Keratinocyte (primary cell): ENCODE measurements around the gene BTBD17. TPM values are rescaled to one million over a fixed set of nuclear protein-coding genes. Genes with fewer than 3 reads are reported as not detected.

Experiments
- DNase-seq: peaks from one replicate; pipeline ENCODE4 v3.0.0-alpha.2; 2011; ENCODE audit warnings: low read depth, missing footprints, low spot score
- FAIRE-seq: peaks from 2 replicates; lab custom pipeline; 2011; peaks lifted over from hg19 to GRCh38; lab: Jason Lieb, UNC
- H2AFZ ChIP-seq: 2 replicates; pipeline ENCODE4 v1.6.0; 2012; ENCODE audit warnings: low read length, control low read depth, inconsistent platforms; ENCODE audit not compliant: control insufficient read depth
- H3K27ac ChIP-seq: 2 replicates; pipeline ENCODE4 v1.5.1; 2011; ENCODE audit warnings: low read length; ENCODE audit not compliant: control insufficient read depth, insufficient read depth
- H3K27me3 ChIP-seq: 3 replicates; pipeline ENCODE4 v1.6.0; 2011; ENCODE audit warnings: low read length; ENCODE audit not compliant: control insufficient read depth, insufficient read depth; ENCODE audit errors: extremely low read depth
- H3K36me3 ChIP-seq, 2 experiments: 2 replicates in 1 of 2; 3 replicates in 1 of 2; pipeline ENCODE4 v1.5.1; 2011; ENCODE audit warnings: low read length in 2 of 2, mild to moderate bottlenecking in 1 of 2; ENCODE audit not compliant: control insufficient read depth in 2 of 2, insufficient read depth in 2 of 2; ENCODE audit errors: extremely low read depth in 1 of 2
- H3K4me1 ChIP-seq: 3 replicates; pipeline ENCODE4 v1.5.1; 2011; ENCODE audit warnings: low read length; ENCODE audit not compliant: control insufficient read depth, insufficient read depth; ENCODE audit errors: extremely low read depth
- H3K4me2 ChIP-seq: 3 replicates; pipeline ENCODE4 v1.6.0; 2011; ENCODE audit warnings: low read depth, low read length; ENCODE audit not compliant: control insufficient read depth, insufficient read depth; ENCODE audit errors: extremely low read depth
- H3K4me3 ChIP-seq, 3 experiments: fragments of 200-600 bp in 1 of 3; sonication (generic) in 1 of 3; 2 replicates in 2 of 3; 3 replicates in 1 of 3; pipeline ENCODE4 v1.5.1; 2011 to 2016; ENCODE audit warnings: low read length in 3 of 3, mild to moderate bottlenecking in 3 of 3, control low read depth in 2 of 3, inconsistent platforms in 1 of 3, low read depth in 1 of 3, mixed read lengths in 1 of 3, mixed run types in 1 of 3, moderate library complexity in 1 of 3; ENCODE audit not compliant: control insufficient read depth in 2 of 3, insufficient read depth in 2 of 3; ENCODE audit errors: extremely low read depth in 1 of 3
- H3K79me2 ChIP-seq: 2 replicates; pipeline ENCODE4 v1.6.0; 2012; ENCODE audit warnings: low read length; ENCODE audit not compliant: control insufficient read depth, insufficient read depth
- H3K9ac ChIP-seq: 3 replicates; pipeline ENCODE4 v1.6.0; 2011; ENCODE audit warnings: low read length; ENCODE audit not compliant: control insufficient read depth, insufficient read depth; ENCODE audit errors: extremely low read depth
- H3K9me1 ChIP-seq: 3 replicates; pipeline ENCODE4 v1.6.0; 2011; ENCODE audit warnings: low read length; ENCODE audit not compliant: control insufficient read depth, insufficient read depth; ENCODE audit errors: extremely low read depth
- H3K9me3 ChIP-seq: 2 replicates; pipeline ENCODE4 v1.5.1; 2012; ENCODE audit warnings: low read depth, low read length; ENCODE audit not compliant: control insufficient read depth
- H4K20me1 ChIP-seq: 3 replicates; pipeline ENCODE4 v1.6.0; 2011; ENCODE audit warnings: low read length; ENCODE audit not compliant: control insufficient read depth, insufficient read depth; ENCODE audit errors: extremely low read depth
- EZH2 ChIP-seq: IDR thresholded peaks from one replicate; pipeline ENCODE4 v1.6.1; 2012; ENCODE audit warnings: inconsistent platforms, mild to moderate bottlenecking, low read length, moderate library complexity
- dilution Hi-C: fragments of 300-500 bp; cut with MboI; formaldehyde crosslinking; loops from one replicate; pipeline ENCODE4 v1.7.0; 2020; ENCODE audit warnings: low sequenced_read_pairs; ENCODE audit not compliant: extremely low pct_ligation_motif_present
- polyA plus RNA-seq, 5 experiments: library from polyadenylated mRNA; depleted of rRNA in 3 of 5; stranded (reverse) in 3 of 5; stranded (forward) in 1 of 5; unstranded in 1 of 5; fragments of >200 nt; gene quantifications; 1 replicate in 1 of 5; 2 replicates in 3 of 5; 3 replicates in 1 of 5; pipeline versions ENCODE4 v1.2.1 to v1.2.3, GENCODE V29; 2011 to 2012; ENCODE audit warnings: missing spikeins in 2 of 5, low read depth in 1 of 5, low replicate concordance in 1 of 5
- TF ChIP-seq, protein P1 (sequence below), 3 experiments: IDR thresholded peaks in 1 of 3; conservative IDR thresholded peaks in 1 of 3; optimal IDR thresholded peaks in 1 of 3; 2 replicates in 2 of 3; 3 replicates in 1 of 3; pipeline versions ENCODE3 to v1.5.1; 2011; ENCODE audit warnings: low read length in 3 of 3, mild to moderate bottlenecking in 3 of 3, moderate library complexity in 2 of 3, control low read depth in 1 of 3, inconsistent platforms in 1 of 3; ENCODE audit not compliant: insufficient read depth in 2 of 3; ENCODE audit errors: extremely low read depth in 1 of 3

BTBD17 gene
- polyA plus RNA-seq, 1 donor (not counting 4 experiments of a cell fraction or from before 2014, with no cell fraction given), result not detected

DNA sequence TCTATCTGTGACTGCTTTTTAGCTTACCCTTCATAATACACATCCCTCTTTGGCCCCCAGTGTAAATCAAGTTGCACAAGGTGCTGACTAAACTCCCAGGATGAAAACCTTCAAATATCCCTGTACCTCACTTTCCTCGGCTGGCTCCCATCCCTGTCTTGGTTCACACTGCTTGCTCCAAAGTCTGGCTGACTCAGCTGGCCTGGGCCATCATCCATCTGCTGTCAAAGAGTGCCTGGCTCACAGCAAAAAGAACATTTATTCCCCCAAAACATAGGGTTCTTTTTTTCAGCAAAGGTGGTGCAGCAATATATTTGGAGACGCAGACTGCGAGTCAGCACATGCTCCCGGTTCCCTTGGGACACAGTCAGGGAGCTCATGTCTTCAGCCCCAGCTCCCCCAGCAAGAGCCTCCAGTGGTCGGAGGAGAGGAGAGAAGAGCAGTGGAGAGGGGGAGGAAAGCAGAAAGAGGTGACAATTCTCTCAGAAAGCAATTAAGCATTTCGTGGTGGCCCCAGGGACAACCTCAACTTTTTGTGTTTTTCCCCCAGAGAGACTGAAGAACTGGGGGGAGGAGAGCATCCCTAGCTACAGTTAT is 31.8 kb upstream of the BTBD17 start:
- dilution Hi-C loops, result no loop called here
- DNase-seq, result no peak
- no peak overlapping the region for H2AFZ ChIP-seq
- H3K9me3 ChIP-seq, result no peaks in the 10 kb centered on the region
- no peak overlapping the region for H3K27ac ChIP-seq
- no peaks in the 10 kb centered on the region for H3K9me1 ChIP-seq
- H3K36me3 ChIP-seq, result no peaks in the 10 kb centered on the region
- no peak for TF ChIP-seq EZH2
- TF ChIP-seq, protein P1, sequence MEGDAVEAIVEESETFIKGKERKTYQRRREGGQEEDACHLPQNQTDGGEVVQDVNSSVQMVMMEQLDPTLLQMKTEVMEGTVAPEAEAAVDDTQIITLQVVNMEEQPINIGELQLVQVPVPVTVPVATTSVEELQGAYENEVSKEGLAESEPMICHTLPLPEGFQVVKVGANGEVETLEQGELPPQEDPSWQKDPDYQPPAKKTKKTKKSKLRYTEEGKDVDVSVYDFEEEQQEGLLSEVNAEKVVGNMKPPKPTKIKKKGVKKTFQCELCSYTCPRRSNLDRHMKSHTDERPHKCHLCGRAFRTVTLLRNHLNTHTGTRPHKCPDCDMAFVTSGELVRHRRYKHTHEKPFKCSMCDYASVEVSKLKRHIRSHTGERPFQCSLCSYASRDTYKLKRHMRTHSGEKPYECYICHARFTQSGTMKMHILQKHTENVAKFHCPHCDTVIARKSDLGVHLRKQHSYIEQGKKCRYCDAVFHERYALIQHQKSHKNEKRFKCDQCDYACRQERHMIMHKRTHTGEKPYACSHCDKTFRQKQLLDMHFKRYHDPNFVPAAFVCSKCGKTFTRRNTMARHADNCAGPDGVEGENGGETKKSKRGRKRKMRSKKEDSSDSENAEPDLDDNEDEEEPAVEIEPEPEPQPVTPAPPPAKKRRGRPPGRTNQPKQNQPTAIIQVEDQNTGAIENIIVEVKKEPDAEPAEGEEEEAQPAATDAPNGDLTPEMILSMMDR (optimal IDR thresholded peaks at IDR 0.05 in 1 of 3, IDR thresholded peaks at IDR 0.05 in 1 of 3, conservative IDR thresholded peaks at IDR 0.05 in 1 of 3; ENCODE audit: extremely low read depth in 1 of 3, insufficient read depth in 2 of 3, low read length in 3 of 3), result no peak
- no peak overlapping the region for H3K9ac ChIP-seq
- no peaks in the 10 kb centered on the region for H3K4me1 ChIP-seq
- no peaks in the 10 kb centered on the region for H3K79me2 ChIP-seq
- peaks cover 2% of the 10 kb centered on the region for H4K20me1 ChIP-seq
- peaks cover 12% of the 10 kb centered on the region for H3K27me3 ChIP-seq
- H3K4me2 ChIP-seq, result no peak overlapping the region
- H3K4me3 ChIP-seq, result no peak overlapping the region
- no peak for FAIRE-seq

DNA sequence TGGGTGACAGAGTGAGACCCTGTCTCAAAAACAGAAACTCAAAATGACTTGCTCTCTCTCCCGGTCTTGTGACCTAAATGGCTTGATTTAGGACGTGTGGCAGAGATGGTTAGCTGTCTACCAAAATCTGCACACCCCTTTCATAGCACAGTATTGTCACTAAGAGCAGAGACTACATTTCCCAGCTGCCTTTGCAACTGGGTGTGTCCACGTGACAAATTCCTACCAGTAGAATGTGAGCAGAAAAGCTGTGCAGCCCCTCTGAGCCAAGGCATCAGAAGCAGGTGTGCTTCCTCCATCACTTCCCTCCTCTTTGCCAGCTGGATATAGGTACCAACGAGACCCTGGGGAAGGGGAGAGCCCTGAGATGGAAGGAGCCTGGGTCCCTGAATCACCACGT is 31.2 kb upstream of the BTBD17 start:
- Histone ChIP-seq H3K79me2 (no peaks in the 10 kb centered on the region), H3K4me1 (no peaks in the 10 kb centered on the region), H4K20me1 (peaks cover 2% of the 10 kb centered on the region), H3K27me3 (peaks cover 13% of the 10 kb centered on the region), H3K27ac (no peak overlapping the region), H3K9me3 (no peaks in the 10 kb centered on the region), H3K4me2 (no peak overlapping the region), H3K9me1 (no peaks in the 10 kb centered on the region), H3K36me3 (no peaks in the 10 kb centered on the region), H3K4me3 (no peak overlapping the region), H3K9ac (no peak overlapping the region), H2AFZ (no peak overlapping the region)
- no peak for TF ChIP-seq EZH2
- TF ChIP-seq, protein P1 (optimal IDR thresholded peaks at IDR 0.05 in 1 of 3, IDR thresholded peaks at IDR 0.05 in 1 of 3, conservative IDR thresholded peaks at IDR 0.05 in 1 of 3; ENCODE audit: extremely low read depth in 1 of 3, insufficient read depth in 2 of 3, low read length in 3 of 3), result no peak
- no peak for DNase-seq
- no peak for FAIRE-seq
- dilution Hi-C loops, result no loop called here
